Retinal pigment epithelial cell (primary cell): Measurements from ENCODE around the gene TEX22.

Experiments used
- DNase-seq: peaks from one replicate; pipeline ENCODE4 v3.0.0-alpha.2; 2010; ENCODE audit warnings: low read depth
- H3K4me3 ChIP-seq: 2 replicates; pipeline ENCODE4 v1.5.1; 2011; ENCODE audit warnings: mild to moderate bottlenecking, low read length, control low read depth, moderate library complexity
- TF ChIP-seq, protein P1 (sequence below): conservative IDR thresholded peaks from 2 replicates; pipeline ENCODE4 v1.5.1; 2011; ENCODE audit warnings: low read depth, low read length, control low read depth, inconsistent platforms

Gene TEX22

DNA sequence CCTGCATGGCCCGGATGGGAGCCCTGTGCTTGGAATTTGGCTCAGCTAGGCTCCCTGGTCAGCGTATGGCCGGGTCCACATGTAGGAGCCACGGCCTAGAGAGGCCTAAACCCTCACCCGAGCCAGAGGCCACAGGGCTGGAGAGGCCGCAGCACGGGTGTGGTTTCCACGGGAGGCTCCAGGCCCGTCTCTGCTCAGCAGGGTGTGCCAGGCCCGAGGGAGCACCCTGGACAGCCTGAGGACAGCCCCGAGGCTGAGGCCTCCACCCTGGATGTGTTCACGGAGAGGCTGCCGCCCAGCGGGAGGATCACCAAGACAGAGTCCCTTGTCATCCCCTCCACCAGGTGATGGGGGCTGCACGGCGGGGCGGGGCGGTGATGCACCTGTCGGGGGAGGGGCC, 17.6 kb upstream of the TEX22 start:
- H3K4me3 ChIP-seq, result no peak overlapping the region
- DNase-seq, result no peak
- TF ChIP-seq, protein P1, sequence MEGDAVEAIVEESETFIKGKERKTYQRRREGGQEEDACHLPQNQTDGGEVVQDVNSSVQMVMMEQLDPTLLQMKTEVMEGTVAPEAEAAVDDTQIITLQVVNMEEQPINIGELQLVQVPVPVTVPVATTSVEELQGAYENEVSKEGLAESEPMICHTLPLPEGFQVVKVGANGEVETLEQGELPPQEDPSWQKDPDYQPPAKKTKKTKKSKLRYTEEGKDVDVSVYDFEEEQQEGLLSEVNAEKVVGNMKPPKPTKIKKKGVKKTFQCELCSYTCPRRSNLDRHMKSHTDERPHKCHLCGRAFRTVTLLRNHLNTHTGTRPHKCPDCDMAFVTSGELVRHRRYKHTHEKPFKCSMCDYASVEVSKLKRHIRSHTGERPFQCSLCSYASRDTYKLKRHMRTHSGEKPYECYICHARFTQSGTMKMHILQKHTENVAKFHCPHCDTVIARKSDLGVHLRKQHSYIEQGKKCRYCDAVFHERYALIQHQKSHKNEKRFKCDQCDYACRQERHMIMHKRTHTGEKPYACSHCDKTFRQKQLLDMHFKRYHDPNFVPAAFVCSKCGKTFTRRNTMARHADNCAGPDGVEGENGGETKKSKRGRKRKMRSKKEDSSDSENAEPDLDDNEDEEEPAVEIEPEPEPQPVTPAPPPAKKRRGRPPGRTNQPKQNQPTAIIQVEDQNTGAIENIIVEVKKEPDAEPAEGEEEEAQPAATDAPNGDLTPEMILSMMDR, result no peak

DNA sequence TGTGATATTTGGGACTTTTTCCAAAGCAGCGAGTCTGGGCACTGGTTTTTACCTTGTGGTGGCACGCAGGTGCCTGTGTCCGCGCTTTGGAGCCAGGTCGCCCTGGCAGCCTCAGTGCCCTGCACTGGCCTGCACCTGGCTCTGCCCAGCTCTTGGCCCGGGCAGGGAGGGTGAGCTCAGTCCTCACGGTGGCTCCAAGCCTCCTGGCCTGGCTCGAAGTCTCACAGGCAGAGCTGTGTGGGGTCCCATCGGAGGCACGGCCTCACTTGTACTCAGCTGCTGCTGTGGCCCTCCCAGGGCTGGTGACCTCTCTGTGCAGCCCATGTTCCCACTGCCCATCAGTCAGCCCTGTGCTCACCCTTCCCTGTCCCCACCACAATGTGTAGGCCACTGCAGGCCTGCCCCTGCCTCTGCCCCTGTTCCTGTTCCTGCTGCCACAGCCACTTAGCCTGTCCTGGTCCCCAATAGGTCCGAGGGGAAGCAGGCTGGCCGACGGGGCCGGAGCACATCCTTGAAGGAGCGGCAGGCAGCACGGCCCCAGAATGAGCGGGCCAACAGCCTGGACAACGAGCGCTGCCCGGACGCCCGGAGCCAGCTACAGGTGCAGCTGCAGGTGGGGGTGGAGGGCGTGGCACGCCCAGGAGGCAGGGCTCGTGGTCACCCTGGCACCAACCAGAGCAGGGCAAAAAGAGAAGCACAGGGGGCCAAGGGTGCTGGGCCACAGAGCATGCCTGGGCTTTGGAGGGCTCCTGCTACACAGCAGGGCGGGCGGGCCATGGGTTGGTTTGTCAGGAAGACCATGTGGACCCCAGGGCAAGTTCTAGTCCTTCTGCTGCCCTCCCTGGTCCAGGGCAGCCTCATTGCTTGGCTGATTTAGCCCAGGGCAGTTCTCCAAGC, 16.6 kb upstream of the TEX22 start:
- DNase-seq, result no peak
- TF ChIP-seq, protein P1, result no peak
- no peak overlapping the region for H3K4me3 ChIP-seq

DNA sequence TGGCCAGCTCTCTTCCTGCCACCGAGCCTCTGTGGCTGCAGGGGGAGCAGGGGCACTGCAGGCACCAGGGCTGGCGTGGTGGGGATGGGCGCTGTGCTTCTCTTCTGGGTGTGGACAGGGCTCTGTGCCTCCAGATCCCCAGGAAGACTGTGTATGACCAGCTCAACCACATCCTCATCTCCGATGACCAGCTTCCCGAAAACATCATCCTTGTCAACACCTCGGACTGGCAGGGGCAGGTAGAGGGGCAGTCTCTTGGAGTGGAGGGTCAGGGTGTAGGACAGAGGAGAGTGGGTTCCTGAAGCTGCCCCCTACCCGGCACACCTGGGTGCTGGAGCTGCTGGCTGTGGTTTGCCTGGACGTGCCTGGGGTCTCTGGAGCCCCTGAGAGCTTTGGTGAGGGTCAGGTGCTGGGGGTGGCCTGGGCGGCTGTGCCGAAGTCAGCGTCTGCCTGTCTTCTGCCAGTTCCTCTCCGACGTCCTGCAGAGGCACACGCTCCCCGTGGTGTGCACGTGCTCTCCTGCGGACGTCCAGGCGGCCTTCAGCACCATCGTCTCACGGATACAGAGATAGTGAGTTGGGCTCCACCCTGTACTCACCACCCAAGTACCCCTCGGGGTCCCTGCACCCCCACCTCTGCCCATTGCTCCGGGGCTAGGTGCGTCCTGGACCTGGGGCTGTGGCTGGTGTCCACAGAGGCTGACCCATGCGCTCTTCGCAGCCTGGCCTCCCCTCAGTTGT, 15.8 kb upstream of the TEX22 start:
- DNase-seq, result no peak
- TF ChIP-seq, protein P1, result no peak
- no peak overlapping the region for H3K4me3 ChIP-seq

DNA sequence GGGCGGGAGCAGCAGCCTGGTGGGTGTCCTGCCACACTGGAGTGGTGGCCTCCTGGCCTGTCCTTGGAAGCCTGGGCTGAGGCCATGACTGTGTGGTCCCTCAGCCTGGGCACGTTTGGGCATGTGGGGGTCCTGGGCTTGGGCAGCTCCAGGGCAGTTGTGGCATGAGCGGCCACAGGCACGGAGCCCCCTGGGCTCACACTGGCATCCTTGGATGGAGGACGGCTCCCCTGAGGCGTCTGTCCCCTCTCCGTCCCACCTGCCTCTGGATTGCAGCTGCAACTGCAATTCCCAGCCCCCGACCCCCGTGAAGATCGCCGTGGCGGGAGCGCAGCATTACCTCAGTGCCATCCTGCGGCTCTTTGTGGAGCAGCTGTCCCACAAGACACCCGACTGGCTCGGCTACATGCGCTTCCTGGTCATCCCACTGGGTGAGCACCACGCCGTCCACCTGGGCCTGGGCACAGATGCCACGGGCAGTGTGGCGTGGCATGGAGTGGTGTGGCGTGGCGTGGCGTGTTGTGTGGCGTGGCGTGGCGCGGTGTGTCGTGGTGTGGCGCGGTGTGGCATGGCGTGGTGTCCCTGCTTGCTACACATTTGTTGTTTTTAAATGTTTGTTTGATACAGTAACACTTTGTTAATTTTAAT, 15.1 kb upstream of the TEX22 start:
- TF ChIP-seq, protein P1, result no peak
- H3K4me3 ChIP-seq, result no peak overlapping the region
- no peak for DNase-seq

DNA sequence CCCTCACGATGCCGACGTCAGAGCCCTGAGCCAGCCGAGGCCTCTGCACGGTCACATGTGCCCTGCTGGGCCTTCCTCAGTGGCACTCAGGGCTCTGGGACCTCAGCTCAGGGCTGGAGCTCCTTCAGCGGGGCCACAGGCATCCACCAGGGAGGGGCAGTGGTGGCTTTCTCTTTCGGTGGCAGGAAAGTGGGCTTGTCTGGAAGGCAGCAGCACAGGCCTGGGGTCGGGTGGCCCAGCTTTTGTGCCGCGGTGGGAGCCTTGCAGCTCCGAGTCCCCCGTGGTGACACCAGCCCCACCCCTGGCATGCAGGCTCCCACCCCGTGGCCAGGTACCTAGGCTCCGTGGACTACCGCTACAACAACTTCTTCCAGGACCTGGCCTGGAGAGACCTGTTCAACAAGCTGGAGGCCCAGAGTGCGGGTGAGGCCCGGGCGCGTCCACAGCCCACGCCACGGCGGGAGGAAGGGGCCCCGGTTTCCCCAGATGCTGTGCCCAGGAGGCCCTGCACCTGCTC, 14.2 kb upstream of the TEX22 start:
- DNase-seq, result no peak
- H3K4me3 ChIP-seq, result no peak overlapping the region
- TF ChIP-seq, protein P1, result no peak

DNA sequence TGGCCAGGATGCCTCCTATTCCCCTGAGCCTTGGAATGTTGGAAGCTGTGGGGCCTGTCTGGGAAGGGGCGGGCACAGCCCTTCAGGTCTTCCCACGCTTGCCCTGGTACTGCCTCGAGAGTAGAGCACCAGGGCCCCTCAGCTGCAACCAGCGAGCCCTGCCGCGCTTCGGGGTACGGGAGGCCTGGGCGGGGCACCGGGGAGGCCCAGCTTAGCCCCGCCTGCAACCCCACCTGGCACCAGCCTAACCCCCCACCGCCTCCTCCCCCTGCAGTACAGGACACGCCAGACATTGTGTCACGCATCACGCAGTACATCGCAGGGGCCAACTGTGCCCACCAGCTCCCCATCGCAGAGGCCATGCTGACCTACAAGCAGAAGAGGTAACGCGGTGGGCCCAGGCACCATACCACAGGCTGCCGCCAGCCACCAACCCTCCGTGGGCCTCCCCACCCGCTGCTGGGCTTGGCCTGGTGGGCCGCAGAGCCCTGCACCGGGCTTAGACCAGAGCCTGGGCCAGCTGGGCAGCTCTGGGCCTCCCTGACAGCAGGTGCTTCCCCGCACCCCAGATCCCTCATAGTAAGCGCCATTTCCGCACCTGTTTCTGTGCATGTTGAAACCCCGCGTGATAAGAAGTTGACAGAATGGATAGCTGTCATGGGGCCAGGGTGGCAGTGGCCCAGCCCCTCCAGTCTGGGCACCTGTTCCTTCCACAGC, 13.6 kb upstream of the TEX22 start:
- TF ChIP-seq, protein P1, result no peak
- no peak overlapping the region for H3K4me3 ChIP-seq
- DNase-seq, result no peak
